Breast epithelium (tissue), 4 donors: ENCODE results near the gene DRAXIN. TPM values are rescaled to one million over a fixed set of nuclear protein-coding genes. Genes with fewer than 3 reads are reported as not detected.

Experiments used
- DNase-seq, 2 donors: peaks; one replicate each; pipeline ENCODE4 v3.0.0-alpha.2; 2019; ENCODE audit warnings: low spot score in 2 of 2
- H3K27ac ChIP-seq, 2 donors: fragments of 200-600 bp; sonication (generic) in 1 of 2; one replicate each; pipeline ENCODE4 v1.5.1; 2016 to 2019; ENCODE audit warnings: mild to moderate bottlenecking in 1 of 2
- H3K27me3 ChIP-seq, 2 donors: fragments of 200-600 bp; sonication (generic) in 1 of 2; one replicate each; pipeline versions ENCODE4 v1.5.1 to v1.6.0; 2017 to 2019; ENCODE audit warnings: control low read depth in 1 of 2, mild to moderate bottlenecking in 1 of 2
- H3K36me3 ChIP-seq: fragments of 200-600 bp; one replicate; pipeline ENCODE4 v1.5.1; 2019
- H3K4me1 ChIP-seq, 2 donors: fragments of 200-600 bp; sonication (generic); one replicate each; pipeline ENCODE4 v1.5.1; 2016 to 2019; ENCODE audit warnings: control low read depth in 1 of 2
- H3K4me3 ChIP-seq, 3 donors: fragments of 200-600 bp; sonication (generic); 1 replicate in 2 of 3; 2 replicates in 1 of 3; pipeline ENCODE4 v1.5.1; 2016 to 2019; ENCODE audit warnings: mild to moderate bottlenecking in 3 of 3, moderate library complexity in 2 of 3
- H3K9me3 ChIP-seq, 2 donors: fragments of 200-600 bp; sonication (generic) in 1 of 2; one replicate each; pipeline ENCODE4 v1.5.1; 2016 to 2019; ENCODE audit warnings: control low read depth in 1 of 2
- CTCF ChIP-seq, 3 donors: fragments of 450-650 bp; IDR thresholded peaks; one replicate each; pipeline ENCODE4 v1.5.1; 2016 to 2017; ENCODE audit warnings: antibody characterized with exemption in 3 of 3, mild to moderate bottlenecking in 3 of 3, moderate library complexity in 3 of 3
- POLR2A ChIP-seq: fragments of 450-650 bp; IDR thresholded peaks from one replicate; pipeline ENCODE4 v1.6.1; 2016; ENCODE audit warnings: antibody characterized with exemption, mild to moderate bottlenecking, moderate library complexity
- POLR2AphosphoS5 ChIP-seq, 3 donors: sonication (generic); formaldehyde crosslinking; IDR thresholded peaks; one replicate each; pipeline ENCODE4 v1.6.1; 2017; ENCODE audit warnings: antibody characterized with exemption in 3 of 3
- intact Hi-C: fragments of 100-400 bp; cut with DNase I; formaldehyde crosslinking; loops from one replicate; pipeline ENCODE4 v1.15.1; 2023; ENCODE audit warnings: low total_unique reads
- total RNA-seq, 3 donors: library from RNA; depleted of rRNA; stranded (reverse); fragments of >200 nt; gene quantifications; one replicate each; pipeline ENCODE4 v1.1.0, GENCODE V29; 2016

DRAXIN gene
- total RNA-seq, 3 donors from 2014 or later = under 0.01 to 0.15 (median under 0.01) TPM

GRCh38 chr1:11746795-11747487 is 55.4 kb downstream of the DRAXIN start:
- Histone ChIP-seq H3K9me3 (no peaks in the 10 kb centered on the region), H3K4me3 (no peak overlapping the region), H3K4me1 (no peaks in the 10 kb centered on the region), H3K27me3 (no peaks in the 10 kb centered on the region), H3K27ac (no peak overlapping the region), H3K36me3 (no peaks in the 10 kb centered on the region)
- TF ChIP-seq POLR2A (no peak), POLR2AphosphoS5 (IDR thresholded peaks at IDR 0.05) (no peak), CTCF (IDR thresholded peaks at IDR 0.05) (no peak)
- intact Hi-C loops = no loop called here
- DNase-seq = no peak

GRCh38 chr1:11748294-11749202 is 57.0 kb downstream of the DRAXIN start:
- no peaks in the 10 kb centered on the region for H3K27me3 ChIP-seq
- TF ChIP-seq CTCF (IDR thresholded peaks at IDR 0.05) (no peak), POLR2A (no peak), POLR2AphosphoS5 (IDR thresholded peaks at IDR 0.05) (no peak)
- no peaks in the 10 kb centered on the region for H3K9me3 ChIP-seq
- DNase-seq = no peak
- no peak overlapping the region for H3K4me3 ChIP-seq
- no peak overlapping the region for H3K27ac ChIP-seq
- H3K36me3 ChIP-seq = no peaks in the 10 kb centered on the region
- intact Hi-C loops = no loop called here
- H3K4me1 ChIP-seq = no peaks in the 10 kb centered on the region

- Histone ChIP-seq H3K4me1 (no peaks in the 10 kb centered on the region), H3K36me3 (no peaks in the 10 kb centered on the region), H3K4me3 (no peak overlapping the region), H3K9me3 (no peaks in the 10 kb centered on the region), H3K27me3 (no peaks in the 10 kb centered on the region), H3K27ac (no peak overlapping the region)
- no peak for DNase-seq
- intact Hi-C loops = no loop called here
- no peak for TF ChIP-seq CTCF (IDR thresholded peaks at IDR 0.05)
These were observed 57.7 kb downstream of the DRAXIN start for GRCh38 chr1:11749203-11749689.

- no peak for TF ChIP-seq POLR2A
- no peak for TF ChIP-seq CTCF (IDR thresholded peaks at IDR 0.05)
- no peak for TF ChIP-seq POLR2AphosphoS5 (IDR thresholded peaks at IDR 0.05)
- Histone ChIP-seq H3K27ac (no peak overlapping the region), H3K4me1 (no peaks in the 10 kb centered on the region), H3K36me3 (no peaks in the 10 kb centered on the region), H3K27me3 (no peaks in the 10 kb centered on the region), H3K9me3 (no peaks in the 10 kb centered on the region), H3K4me3 (no peak overlapping the region)
- no peak for DNase-seq
- intact Hi-C loops = no loop called here
These were observed 58.5 kb downstream of the DRAXIN start for GRCh38 chr1:11749996-11750395.

- Histone ChIP-seq H3K4me3 (no peak overlapping the region), H3K4me1 (no peaks in the 10 kb centered on the region), H3K9me3 (no peaks in the 10 kb centered on the region), H3K27me3 (no peaks in the 10 kb centered on the region), H3K27ac (no peak overlapping the region), H3K36me3 (no peaks in the 10 kb centered on the region)
- TF ChIP-seq POLR2A (no peak), POLR2AphosphoS5 (IDR thresholded peaks at IDR 0.05) (no peak), CTCF (IDR thresholded peaks at IDR 0.05) (no peak)
- DNase-seq = no peak
- intact Hi-C loops = no loop called here
These were observed 59.6 kb downstream of the DRAXIN start for GRCh38 chr1:11751087-11751486.
